ENCODE measurements around the gene DRC3.

GRCh38 chr17:17950806-17951205 is 21.9 kb upstream of the DRC3 start:
- TF ChIP-seq CTCF (IDR thresholded peaks at IDR 0.05) (no peak), ZFX (IDR thresholded peaks at IDR 0.05; ENCODE audit: borderline replicate concordance) (no peak)
